ENCODE data around the gene ADAMTS17.

DNA sequence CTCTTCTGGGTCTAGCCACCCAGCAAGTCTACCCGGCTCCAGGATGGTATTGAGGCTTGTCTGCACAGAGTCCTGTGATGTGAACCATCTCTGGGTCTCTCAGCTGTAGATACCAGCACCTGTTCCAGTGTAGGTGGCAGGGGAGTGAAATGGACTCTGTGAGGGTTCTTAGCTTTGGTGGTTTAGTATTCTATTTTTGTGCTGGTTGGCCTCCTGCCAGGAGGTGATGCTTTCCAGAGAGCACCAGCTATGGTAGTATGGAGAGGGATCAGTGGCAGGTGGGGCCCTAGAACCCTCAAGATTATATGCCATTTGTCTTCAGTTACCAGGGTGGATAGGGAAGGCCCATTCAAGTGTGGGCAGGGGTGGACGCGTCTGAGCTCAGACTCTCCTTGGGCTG lies 325.1 kb downstream of the ADAMTS17 start:
- TF ChIP-seq, protein P1, sequence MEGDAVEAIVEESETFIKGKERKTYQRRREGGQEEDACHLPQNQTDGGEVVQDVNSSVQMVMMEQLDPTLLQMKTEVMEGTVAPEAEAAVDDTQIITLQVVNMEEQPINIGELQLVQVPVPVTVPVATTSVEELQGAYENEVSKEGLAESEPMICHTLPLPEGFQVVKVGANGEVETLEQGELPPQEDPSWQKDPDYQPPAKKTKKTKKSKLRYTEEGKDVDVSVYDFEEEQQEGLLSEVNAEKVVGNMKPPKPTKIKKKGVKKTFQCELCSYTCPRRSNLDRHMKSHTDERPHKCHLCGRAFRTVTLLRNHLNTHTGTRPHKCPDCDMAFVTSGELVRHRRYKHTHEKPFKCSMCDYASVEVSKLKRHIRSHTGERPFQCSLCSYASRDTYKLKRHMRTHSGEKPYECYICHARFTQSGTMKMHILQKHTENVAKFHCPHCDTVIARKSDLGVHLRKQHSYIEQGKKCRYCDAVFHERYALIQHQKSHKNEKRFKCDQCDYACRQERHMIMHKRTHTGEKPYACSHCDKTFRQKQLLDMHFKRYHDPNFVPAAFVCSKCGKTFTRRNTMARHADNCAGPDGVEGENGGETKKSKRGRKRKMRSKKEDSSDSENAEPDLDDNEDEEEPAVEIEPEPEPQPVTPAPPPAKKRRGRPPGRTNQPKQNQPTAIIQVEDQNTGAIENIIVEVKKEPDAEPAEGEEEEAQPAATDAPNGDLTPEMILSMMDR (conservative IDR thresholded peaks at IDR 0.05; ENCODE audit: low read length): no peak
- no peak for TF ChIP-seq EZH2phosphoT487 (IDR thresholded peaks at IDR 0.05; ENCODE audit: borderline replicate concordance)
